GM21360 (cell line): ENCODE data around the gene CDRT15.
"Not testable (repeated sequence)": the region's sequence is repeated elsewhere in the genome, so short reads cannot be mapped to it uniquely, and the experiment has no call there.

Experiments
- ATAC-seq: cut with Tn5 transposase; IDR thresholded peaks from one replicate; pipeline ENCODE4 v1.9.1; 2021; ENCODE audit warnings: mild to moderate bottlenecking, moderate library complexity; ENCODE audit not compliant: unreplicated experiment

The CDRT15 gene

DNA sequence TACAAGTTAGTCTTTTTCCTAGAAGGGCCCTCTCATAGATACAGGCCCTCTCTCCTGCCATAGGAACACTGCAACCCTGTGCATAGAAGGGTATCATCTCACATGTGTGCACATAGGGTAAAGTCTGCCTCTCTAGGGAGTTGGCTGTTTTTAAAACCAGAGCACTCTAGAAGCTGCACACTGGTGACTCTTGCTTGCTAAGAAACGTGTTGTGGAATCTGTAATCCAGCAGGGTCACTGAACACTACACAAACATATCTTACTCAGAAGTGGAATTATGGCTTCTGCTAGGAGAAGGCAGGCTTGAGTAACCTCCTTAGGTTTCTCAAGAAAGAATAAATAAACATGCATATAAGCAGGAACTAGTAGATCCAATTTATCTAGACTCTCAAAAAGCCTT lies 45.9 kb downstream of the CDRT15 start:
- not testable (repeated sequence) for ATAC-seq

- not testable (repeated sequence) for ATAC-seq
Measured at GRCh38 chr17:14186443-14186842, 50.2 kb downstream of the CDRT15 start.
